Lung (tissue), 12 donors: ENCODE results near the gene HSP90AA1. TPM values are rescaled to one million over a fixed set of nuclear protein-coding genes. Genes with fewer than 3 reads are reported as not detected.

Source experiments
- ATAC-seq: fragments of 200-7000 bp; cut with Tn5 transposase; one replicate; pipeline ENCODE4 v1.9.1; 2020; ENCODE audit warnings: moderate number of reproducible peaks; ENCODE audit not compliant: insufficient read depth, low FRiP score
- DNase-seq, 3 donors: peaks; one replicate each; pipeline ENCODE4 v3.0.0-alpha.2; 2013 to 2017
- H3K27ac ChIP-seq, 2 donors: one replicate each; pipeline ENCODE4 v1.5.1; 2013; ENCODE audit warnings: mild to moderate bottlenecking in 2 of 2, moderate library complexity in 2 of 2, control low read depth in 1 of 2, inconsistent platforms in 1 of 2, low read depth in 1 of 2, low read length in 1 of 2
- H3K27me3 ChIP-seq, 3 donors: one replicate each; pipeline ENCODE4 v1.5.1; 2013; ENCODE audit warnings: low read length in 2 of 3; ENCODE audit not compliant: control insufficient read depth in 3 of 3, insufficient read depth in 3 of 3
- H3K36me3 ChIP-seq, 4 donors: one replicate each; pipeline ENCODE4 v1.5.1; 2013; ENCODE audit warnings: low read length in 4 of 4, mild to moderate bottlenecking in 1 of 4, moderate library complexity in 1 of 4; ENCODE audit not compliant: control insufficient read depth in 4 of 4, insufficient read depth in 4 of 4
- H3K4me1 ChIP-seq, 5 donors: one replicate each; pipeline ENCODE4 v1.5.1; 2013; ENCODE audit warnings: low read length in 5 of 5, mild to moderate bottlenecking in 2 of 5, moderate library complexity in 1 of 5; ENCODE audit not compliant: control insufficient read depth in 5 of 5, insufficient read depth in 5 of 5
- H3K4me3 ChIP-seq: one replicate; pipeline ENCODE4 v1.5.1; 2013; ENCODE audit warnings: mild to moderate bottlenecking, control low read depth, moderate library complexity
- H3K9ac ChIP-seq, 2 donors: one replicate each; pipeline ENCODE4 v1.5.1; 2013; ENCODE audit warnings: low read length in 2 of 2, control low read depth in 1 of 2; ENCODE audit not compliant: insufficient read depth in 1 of 2
- H3K9me3 ChIP-seq, 4 donors: one replicate each; pipeline ENCODE4 v1.5.1; 2013; ENCODE audit warnings: low read length in 3 of 4, mild to moderate bottlenecking in 1 of 4, moderate library complexity in 1 of 4; ENCODE audit not compliant: control insufficient read depth in 4 of 4, insufficient read depth in 3 of 4
- CTCF ChIP-seq: IDR thresholded peaks from 2 replicates; pipeline ENCODE4 v1.5.1; 2012; ENCODE audit warnings: mild to moderate bottlenecking; ENCODE audit errors: control extremely low read depth, extremely low read depth
- WGBS, 2 donors: extraction: QIAGEN DNeasy Blood & Tissue Kit; methylation state at CpG; one replicate each; pipeline ENCODE4 v1.1.7; 2013; 5-methylcytosine and 5-hydroxymethylcytosine counted together
- polyA plus RNA-seq, 2 donors: library from polyadenylated mRNA; stranded (reverse); fragments of 200-250 nt; gene quantifications; one replicate each; pipeline ENCODE4 v1.2.1, GENCODE V29; 2013
- total RNA-seq, 2 donors: library from RNA; depleted of rRNA in 1 of 2; stranded (reverse); fragments of >200 nt in 1 of 2; gene quantifications; one replicate each; pipeline ENCODE4 v1.2.1, GENCODE V29; 2014 to 2021
- donor health status: control.
- donor health status: control.
- donor health status: Bipolar disorder and iron deficiency.
- donor health status: healthy.
- donor health status: DM: yes; HTN: yes; CAD: no.

HSP90AA1 gene
- total and polyA plus RNA-seq, 4 donors, result 187 to 1,106 (median 364) TPM

DNA sequence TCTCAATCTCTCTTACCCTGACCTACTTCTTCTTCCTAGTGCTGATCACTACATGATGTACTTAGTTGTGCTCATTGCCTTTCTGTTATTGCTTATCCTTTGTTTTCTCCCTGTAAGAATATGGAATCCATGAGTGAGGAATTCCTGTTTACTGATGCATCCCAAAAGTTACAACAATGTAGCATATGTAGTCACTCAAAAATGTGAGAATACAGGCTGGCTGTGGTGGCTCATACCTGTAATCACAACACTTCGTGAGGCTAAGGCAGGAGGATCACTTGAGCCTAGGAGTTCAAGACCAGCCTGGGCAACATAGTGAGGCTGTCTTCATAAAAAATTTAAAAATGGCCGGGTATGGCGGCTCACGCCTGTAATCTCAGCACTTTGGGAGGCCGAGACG is 44.9 kb upstream of the HSP90AA1 start:
- ATAC-seq (no peak), DNase-seq (no peak)
- Histone ChIP-seq H3K4me1 (no peaks in the 10 kb centered on the region), H3K27ac (no peak overlapping the region), H3K9me3 (no peaks in the 10 kb centered on the region), H3K9ac (no peak overlapping the region), H3K36me3 (no peaks in the 10 kb centered on the region), H3K4me3 (no peak overlapping the region), H3K27me3 (no peaks in the 10 kb centered on the region)
- WGBS, 2 donors, result 81 to 82% methylated on average over 6 of the region's 6 CpGs
- TF ChIP-seq CTCF, result no peak

DNA sequence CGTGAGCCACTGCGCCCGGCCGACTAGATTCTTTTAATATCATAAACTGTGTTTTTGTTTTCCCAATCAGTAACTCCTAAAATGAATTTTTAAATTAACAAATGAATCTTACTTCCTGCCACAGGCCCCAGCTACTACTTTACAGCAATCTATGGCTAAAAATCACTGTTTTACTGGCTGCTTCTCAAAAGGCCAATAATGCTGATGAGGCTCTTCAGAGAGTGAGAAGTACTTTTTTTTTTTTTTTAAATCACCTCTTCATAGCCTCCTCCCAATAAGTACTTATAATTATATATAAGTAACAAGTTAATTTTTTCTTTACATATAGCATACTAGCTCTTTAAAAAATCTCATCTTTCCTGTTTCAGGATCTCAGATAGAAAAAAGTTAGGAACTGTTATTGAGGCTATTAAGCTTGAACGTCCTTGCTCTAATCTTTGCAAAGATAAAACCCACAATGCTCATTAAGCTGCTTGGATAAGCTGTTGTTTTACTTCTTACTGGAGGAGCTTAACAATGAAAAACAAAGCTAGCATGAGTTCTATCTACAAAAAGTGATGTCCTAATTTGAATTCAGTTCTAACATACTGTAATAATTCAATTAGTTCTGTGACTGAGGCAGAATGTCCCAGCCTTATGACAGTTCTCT is 40.1 kb upstream of the HSP90AA1 start:
- ATAC-seq (no peak), DNase-seq (peak in 1 of 3 donors; percentile 11)
- TF ChIP-seq CTCF, result no peak
- Histone ChIP-seq H3K4me3 (no peak overlapping the region), H3K36me3 (no peaks in the 10 kb centered on the region), H3K27ac (no peak overlapping the region), H3K4me1 (no peaks in the 10 kb centered on the region), H3K9ac (no peak overlapping the region), H3K27me3 (no peaks in the 10 kb centered on the region), H3K9me3 (no peaks in the 10 kb centered on the region)
- 85 to 96% methylated on average over 5 of the region's 5 CpGs for WGBS, 2 donors

DNA sequence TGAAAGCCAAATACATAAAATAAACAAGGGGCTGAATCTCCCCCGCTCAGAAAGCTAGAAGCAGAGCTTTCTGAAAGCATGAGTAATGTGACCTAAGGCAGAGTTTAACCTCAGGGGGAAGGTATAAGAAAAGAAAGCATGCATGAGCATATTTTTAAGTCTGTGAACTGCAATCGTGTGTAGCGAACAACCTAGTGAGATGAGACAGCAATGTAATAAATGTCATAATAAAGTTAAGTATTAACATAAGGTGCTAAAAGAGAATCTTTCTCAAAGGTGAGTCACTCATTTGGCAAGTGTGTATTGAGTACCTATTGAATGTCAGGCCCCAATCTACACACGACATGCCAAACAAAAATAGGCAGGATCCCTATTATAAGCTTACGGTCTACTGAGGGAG is 38.7 kb upstream of the HSP90AA1 start:
- TF ChIP-seq CTCF, result no peak
- H3K9ac ChIP-seq, result no peak overlapping the region
- no peak overlapping the region for H3K27ac ChIP-seq
- WGBS, 2 donors, result 82 to 87% methylated on average over 5 of the region's 5 CpGs
- H3K4me3 ChIP-seq, result no peak overlapping the region
- H3K4me1 ChIP-seq, result no peaks in the 10 kb centered on the region
- no peaks in the 10 kb centered on the region for H3K9me3 ChIP-seq
- no peaks in the 10 kb centered on the region for H3K27me3 ChIP-seq
- DNase-seq, result no peak
- no peak for ATAC-seq
- H3K36me3 ChIP-seq, result no peaks in the 10 kb centered on the region

GRCh38 chr14:102124419-102124818 is 37.6 kb upstream of the HSP90AA1 start:
- no peaks in the 10 kb centered on the region for H3K36me3 ChIP-seq
- DNase-seq (no peak), ATAC-seq (no peak)
- no peaks in the 10 kb centered on the region for H3K9me3 ChIP-seq
- no peaks in the 10 kb centered on the region for H3K4me1 ChIP-seq
- H3K27ac ChIP-seq, result no peak overlapping the region
- H3K4me3 ChIP-seq, result no peak overlapping the region
- H3K9ac ChIP-seq, result no peak overlapping the region
- TF ChIP-seq CTCF, result no peak
- no peaks in the 10 kb centered on the region for H3K27me3 ChIP-seq
